Right cardiac atrium (tissue), 5 donors: ENCODE data around the gene KDSR. TPM values are rescaled to one million over a fixed set of nuclear protein-coding genes. Genes with fewer than 3 reads are reported as not detected.

ENCODE experiments used
- ATAC-seq, 2 donors: fragments of 200-7000 bp; cut with Tn5 transposase; one replicate each; pipeline versions ENCODE4 v1.8.0 to v1.9.1; 2020; ENCODE audit warnings: moderate library complexity in 2 of 2, mild to moderate bottlenecking in 1 of 2
- DNase-seq, 3 donors: peaks; one replicate each; pipeline ENCODE4 v3.0.0-alpha.2; 2020
- H3K27ac ChIP-seq: one replicate; pipeline ENCODE4 v1.5.1; 2013; ENCODE audit warnings: mild to moderate bottlenecking, low read length, control low read depth, moderate library complexity
- H3K27me3 ChIP-seq: one replicate; pipeline ENCODE4 v1.6.1; 2013; ENCODE audit not compliant: control insufficient read depth, insufficient read depth
- H3K4me1 ChIP-seq: one replicate; pipeline ENCODE4 v1.6.1; 2013; ENCODE audit warnings: low read length; ENCODE audit not compliant: control insufficient read depth, insufficient read depth
- H3K4me3 ChIP-seq: one replicate; pipeline ENCODE4 v1.5.1; 2013; ENCODE audit warnings: low read length, control low read depth
- H3K9me3 ChIP-seq: one replicate; pipeline ENCODE4 v1.6.1; 2013; ENCODE audit warnings: low read length; ENCODE audit not compliant: control insufficient read depth
- WGBS: extraction: QIAGEN DNeasy Blood & Tissue Kit; methylation state at CpG from one replicate; pipeline ENCODE4 v1.1.7; 2013; 5-methylcytosine and 5-hydroxymethylcytosine counted together
- intact Hi-C, 4 donors: fragments of 100-400 bp; cut with DNase I; formaldehyde crosslinking; loops; one replicate each; pipeline versions ENCODE4 v1.11.0 to v1.14.0; 2022 to 2023
- long read RNA-seq, 4 donors: library from polyadenylated mRNA; unstranded; transcript quantifications; one replicate each; pipeline ENCODE4 v2.0.0, GENCODE V29; 2020 to 2021
- polyA plus RNA-seq: library from polyadenylated mRNA; stranded (reverse); fragments of 200-250 nt; gene quantifications from one replicate; pipeline ENCODE4 v1.2.3, GENCODE V29; 2013
- total RNA-seq, 4 donors: library from RNA; stranded (reverse); fragmentation: NEBNext Ultra II Directional; extraction: Animal tissue kit (Norgen Biotek cat#: 25700); gene quantifications; one replicate each; pipeline ENCODE4 v1.2.1, GENCODE V29; 2021
- donor health status: healthy with polysubstance abuse.
- donor health status: DM: no; HTN: yes; CAD: no.
- donor health status: DM: no; HTN: no; CAD: no.
- donor health status: DM: no; HTN: yes; CAD: no; lungs with severe emphysema.
- donor health status: DM: yes; HTN: yes; CAD: no.

The KDSR gene
- total RNA-seq (10 to 100 TPM; 46.9 to 49.9 (median 49.0) TPM), polyA plus RNA-seq (21.8 TPM)
- long read RNA-seq, donor 1, full-length matches to known transcripts: 100 of 117 reads
- long read RNA-seq, donor 1, partial matches to known transcripts: 4 of 117 reads
- long read RNA-seq, donor 1, other reads (novel, unspliced or antisense): 13 of 117 reads
- long read RNA-seq, donor 2, full-length matches to known transcripts: 44 of 50 reads
- long read RNA-seq, donor 2, partial matches to known transcripts: 1 of 50 reads
- long read RNA-seq, donor 2, other reads (novel, unspliced or antisense): 5 of 50 reads
- long read RNA-seq, donor 3, full-length matches to known transcripts: 186 of 214 reads
- long read RNA-seq, donor 3, partial matches to known transcripts: 7 of 214 reads
- long read RNA-seq, donor 3, other reads (novel, unspliced or antisense): 21 of 214 reads
- long read RNA-seq, donor 4, full-length matches to known transcripts: 32 of 43 reads
- long read RNA-seq, donor 4, partial matches to known transcripts: 1 of 43 reads
- long read RNA-seq, donor 4, other reads (novel, unspliced or antisense): 10 of 43 reads

DNA sequence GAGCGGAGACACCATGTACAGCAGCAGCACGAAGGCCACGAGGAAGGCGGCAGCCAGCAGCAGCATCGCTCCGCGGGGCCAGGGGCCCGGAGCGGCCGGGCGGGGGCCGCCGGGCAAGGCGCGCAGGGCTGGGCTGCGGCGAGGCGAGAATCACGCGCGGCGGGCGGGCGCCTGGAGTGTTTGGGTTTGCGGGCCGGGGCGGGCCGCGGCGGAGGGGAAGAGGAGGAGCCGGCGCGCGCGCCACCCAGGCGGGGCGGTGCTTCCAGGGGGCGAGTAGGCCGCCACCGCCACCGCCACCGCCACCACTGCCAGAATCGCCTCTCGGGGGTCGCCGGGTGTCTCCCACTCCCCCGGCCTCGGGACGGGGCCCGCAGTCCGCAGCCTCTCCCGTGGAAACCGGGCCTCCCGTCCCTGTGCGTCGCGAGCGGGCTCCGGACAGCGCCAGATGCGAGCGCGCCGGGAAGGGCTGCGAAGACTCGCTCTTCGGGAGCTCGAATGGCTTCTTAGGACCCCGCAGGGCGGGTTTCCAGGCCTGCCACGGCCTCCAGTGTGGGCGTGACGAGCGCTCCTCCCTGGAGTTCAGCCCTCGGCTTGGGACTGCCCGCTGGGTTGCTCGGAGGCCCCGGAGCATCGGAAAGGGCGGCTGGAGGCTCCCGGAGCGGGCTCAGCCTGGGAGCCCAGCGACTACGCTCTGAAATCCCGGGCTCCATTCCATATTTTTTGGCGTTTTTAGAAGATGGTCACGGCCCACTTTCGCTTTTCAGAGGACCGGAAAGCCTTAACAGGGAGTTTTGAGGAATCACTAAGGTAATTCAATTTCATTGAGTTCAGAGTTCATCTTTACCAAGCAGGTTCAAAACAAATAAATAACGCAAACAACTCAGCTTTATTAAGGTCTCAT, at the start of gene KDSR:
TSS of gene KDSR (minus strand) at position 154 of the 901 bp plus-strand sequence. CDS start at position 66, 88 bp downstream.
- under 1% methylated on average over 90 of the region's 90 CpGs for WGBS
- peak within 1 kb of the TSS; percentile 61 for H3K4me3 ChIP-seq
- no peaks in the 10 kb centered on the region for H3K4me1 ChIP-seq
- intact Hi-C loops: no loop called here
- DNase-seq (peak; percentile 97 to 99 (median 99)), ATAC-seq (peak; percentile 99)
- peak within 1 kb of the TSS; percentile 98 for H3K27ac ChIP-seq
- H3K27me3 ChIP-seq: no peaks in the 10 kb centered on the region
- no peaks in the 10 kb centered on the region for H3K9me3 ChIP-seq

GRCh38 chr18:63412953-63413352, 45.9 kb upstream of the KDSR start:
- no peak overlapping the region for H3K4me3 ChIP-seq
- H3K27me3 ChIP-seq: no peaks in the 10 kb centered on the region
- H3K27ac ChIP-seq: no peak overlapping the region
- whole genome bisulfite sequencing: 73% methylated on average over 4 of the region's 4 CpGs
- DNase-seq: no peak
- ATAC-seq: no peak
- intact Hi-C loops: no loop called here
- no peaks in the 10 kb centered on the region for H3K4me1 ChIP-seq
- H3K9me3 ChIP-seq: no peaks in the 10 kb centered on the region

DNA sequence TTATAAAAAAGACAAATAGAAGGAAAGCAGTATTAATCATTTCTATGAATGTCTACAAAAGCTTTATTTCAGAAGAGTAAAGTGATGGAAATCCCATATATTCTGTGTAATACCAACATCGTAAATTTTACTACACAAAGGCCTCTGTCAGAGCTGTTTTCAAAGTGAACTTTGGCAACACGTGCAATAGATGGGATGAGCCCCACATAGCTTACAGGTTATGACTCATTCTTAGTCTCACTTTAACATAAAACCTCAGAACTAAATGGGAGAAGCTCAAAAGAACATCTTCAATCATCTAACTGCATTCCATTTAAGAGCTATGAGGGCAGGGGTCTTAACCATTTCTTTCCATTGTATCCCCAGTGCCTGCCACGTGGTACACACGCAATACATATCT, 43.8 kb upstream of the KDSR start:
- ATAC-seq (no peak), DNase-seq (no peak)
- H3K4me1 ChIP-seq: no peaks in the 10 kb centered on the region
- no peak overlapping the region for H3K4me3 ChIP-seq
- no peaks in the 10 kb centered on the region for H3K9me3 ChIP-seq
- WGBS: 93% methylated on average over 4 of the region's 4 CpGs
- no peaks in the 10 kb centered on the region for H3K27me3 ChIP-seq
- intact Hi-C loops: no loop called here
- no peak overlapping the region for H3K27ac ChIP-seq

- no peak for ATAC-seq
- Histone ChIP-seq H3K4me1 (peaks cover 2% of the 10 kb centered on the region), H3K9me3 (no peaks in the 10 kb centered on the region), H3K27ac (no peak overlapping the region), H3K27me3 (no peaks in the 10 kb centered on the region), H3K4me3 (no peak overlapping the region)
- 81% methylated on average over 5 of the region's 5 CpGs for WGBS
- intact Hi-C loops: no loop called here
- DNase-seq: no peak
Observed at GRCh38 chr18:63409301-63409700, 42.3 kb upstream of the KDSR start.

DNA sequence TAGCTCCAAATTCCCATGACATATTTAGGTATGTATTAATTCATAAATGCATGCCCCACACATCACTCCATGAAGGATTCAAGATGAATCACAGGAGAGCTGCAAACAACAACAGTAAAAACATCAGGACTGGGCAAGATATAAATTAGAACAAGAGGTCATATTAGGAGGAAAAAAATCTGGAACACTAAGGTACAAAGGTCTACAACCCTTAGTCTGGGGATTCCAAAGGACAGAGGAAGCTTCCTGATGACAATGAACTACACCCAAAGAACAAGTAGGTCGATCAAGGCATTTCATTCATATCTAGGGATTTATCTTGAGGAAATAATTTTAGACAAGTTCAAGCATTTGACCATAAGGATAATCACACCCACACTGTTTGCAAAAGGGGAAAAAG, 40.7 kb upstream of the KDSR start:
- H3K27me3 ChIP-seq: no peaks in the 10 kb centered on the region
- no peak for DNase-seq
- H3K4me3 ChIP-seq: no peak overlapping the region
- H3K4me1 ChIP-seq: peaks cover 2% of the 10 kb centered on the region
- H3K9me3 ChIP-seq: no peaks in the 10 kb centered on the region
- H3K27ac ChIP-seq: no peak overlapping the region
- WGBS: 62% methylated on average over 1 of the region's 1 CpG
- intact Hi-C loops: no loop called here
- ATAC-seq: no peak

- Histone ChIP-seq H3K27me3 (no peaks in the 10 kb centered on the region), H3K9me3 (no peaks in the 10 kb centered on the region), H3K4me3 (no peak overlapping the region), H3K27ac (no peak overlapping the region), H3K4me1 (peaks cover 2% of the 10 kb centered on the region)
- DNase-seq (peak in 2 of 3 donors; percentile 31 to 53), ATAC-seq (peak; percentile 64 to 72)
- intact Hi-C loops: no loop called here
- 81% methylated on average over 3 of the region's 3 CpGs for whole genome bisulfite sequencing
Observed at GRCh38 chr18:63405986-63406385, 39.0 kb upstream of the KDSR start.

DNA sequence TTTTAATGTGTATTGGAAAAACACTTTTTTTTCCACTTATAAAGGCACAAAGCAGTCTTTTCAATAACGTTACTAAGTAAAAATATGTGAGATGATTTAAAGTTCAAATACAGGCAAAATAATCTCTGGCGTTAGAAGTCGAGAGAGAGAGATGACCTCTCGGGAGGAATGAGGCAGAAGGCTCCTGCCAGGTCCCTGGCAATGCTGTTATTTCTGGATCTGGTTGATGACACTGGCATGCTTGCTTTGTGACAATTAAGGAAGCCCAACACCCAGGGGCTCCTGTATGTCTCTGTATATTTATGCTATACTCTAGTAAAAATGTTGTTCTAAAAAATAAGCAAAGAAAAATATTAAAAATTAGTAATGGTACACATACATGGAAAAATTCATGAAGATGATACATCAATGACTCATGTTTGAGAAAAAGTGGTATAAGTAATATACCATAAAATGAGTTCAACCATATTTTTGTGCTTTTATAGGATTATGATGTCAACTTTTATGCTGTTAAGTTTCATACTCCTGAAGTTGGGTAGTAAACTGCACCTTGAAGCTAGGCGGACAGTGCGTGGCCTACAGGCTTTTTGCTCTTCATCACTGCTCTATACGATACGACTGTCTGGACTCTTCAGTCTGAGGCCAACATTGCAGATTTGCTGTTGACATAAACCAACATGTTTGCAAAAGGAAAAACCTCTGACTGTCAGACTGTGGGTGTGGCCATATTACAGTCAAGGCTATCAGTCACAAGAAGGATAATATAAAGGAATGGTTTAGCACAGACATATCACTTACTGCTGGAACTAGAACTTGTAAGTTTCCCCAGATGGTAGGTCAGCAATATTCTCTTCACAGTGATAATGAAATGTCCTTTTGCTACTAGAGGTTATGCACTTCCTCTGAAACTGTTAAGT, 35.5 kb upstream of the KDSR start:
- Histone ChIP-seq H3K27ac (peak overlapping the region; percentile 83), H3K9me3 (no peaks in the 10 kb centered on the region), H3K4me1 (peaks cover 2% of the 10 kb centered on the region), H3K27me3 (no peaks in the 10 kb centered on the region), H3K4me3 (no peak overlapping the region)
- DNase-seq: no peak
- intact Hi-C loops: no loop called here
- 71% methylated on average over 8 of the region's 8 CpGs for WGBS
- peak in 1 of 2 donors; percentile 78 for ATAC-seq

GRCh38 chr18:63399300-63399699, 32.3 kb upstream of the KDSR start:
- no peak overlapping the region for H3K4me3 ChIP-seq
- WGBS: 96% methylated on average over 3 of the region's 3 CpGs
- no peaks in the 10 kb centered on the region for H3K27me3 ChIP-seq
- H3K9me3 ChIP-seq: no peaks in the 10 kb centered on the region
- no peaks in the 10 kb centered on the region for H3K4me1 ChIP-seq
- intact Hi-C loops: no loop called here
- no peak overlapping the region for H3K27ac ChIP-seq
- DNase-seq (no peak), ATAC-seq (no peak)

DNA sequence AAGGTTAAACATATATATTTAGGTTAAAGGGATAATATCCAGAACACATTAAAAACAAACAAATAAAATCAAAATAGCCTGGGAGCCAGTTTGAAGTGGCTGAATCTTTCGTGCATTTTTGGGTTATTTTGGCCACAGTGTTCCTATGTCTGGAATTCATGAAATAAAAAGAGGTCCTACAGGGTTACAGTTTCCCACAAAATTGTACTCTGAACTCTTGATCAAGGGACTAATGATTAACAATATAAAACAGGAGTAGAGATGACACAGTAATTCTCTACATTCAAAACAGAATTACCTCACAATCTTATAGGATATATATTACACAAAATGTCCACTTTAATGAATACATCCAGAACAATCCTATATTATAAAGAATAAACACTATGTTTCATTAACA, 30.3 kb upstream of the KDSR start:
- Histone ChIP-seq H3K27ac (no peak overlapping the region), H3K27me3 (no peaks in the 10 kb centered on the region), H3K9me3 (no peaks in the 10 kb centered on the region), H3K4me3 (no peak overlapping the region), H3K4me1 (no peaks in the 10 kb centered on the region)
- intact Hi-C loops: no loop called here
- no peak for DNase-seq
- WGBS: 91% methylated on average over 1 of the region's 1 CpG
- no peak for ATAC-seq

DNA sequence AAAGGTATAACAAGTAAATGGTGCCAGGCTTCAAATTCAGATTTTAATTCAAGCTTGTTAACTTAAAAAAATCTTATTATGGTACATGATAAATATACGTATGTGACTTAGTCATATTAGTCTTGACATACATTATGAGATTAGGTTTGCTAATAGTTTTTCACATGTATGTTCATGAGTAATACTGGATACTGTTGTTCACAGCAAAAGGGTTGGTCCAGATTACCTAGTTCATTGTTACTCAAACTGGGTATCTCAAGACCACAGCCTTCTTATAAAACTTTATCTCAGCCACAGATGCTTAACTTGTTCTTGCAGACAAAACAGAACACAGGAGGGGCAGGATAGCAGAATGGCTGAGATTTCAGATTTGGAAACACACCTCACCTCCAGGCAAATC, 28.5 kb upstream of the KDSR start:
- 95% methylated on average over 1 of the region's 1 CpG for WGBS
- Histone ChIP-seq H3K27me3 (no peaks in the 10 kb centered on the region), H3K27ac (no peak overlapping the region), H3K4me3 (no peak overlapping the region), H3K4me1 (no peaks in the 10 kb centered on the region), H3K9me3 (no peaks in the 10 kb centered on the region)
- ATAC-seq (no peak), DNase-seq (no peak)
- intact Hi-C loops: no loop called here
